ENCODE data around the gene GNG4. TPM values are rescaled to one million over a fixed set of nuclear protein-coding genes. Genes with fewer than 3 reads are reported as not detected.

The GNG4 gene
- total and polyA plus RNA-seq, 2 donors (not counting 3 experiments of a cell fraction or from before 2014, with no cell fraction given): 0.10 TPM; not detected in 1

DNA sequence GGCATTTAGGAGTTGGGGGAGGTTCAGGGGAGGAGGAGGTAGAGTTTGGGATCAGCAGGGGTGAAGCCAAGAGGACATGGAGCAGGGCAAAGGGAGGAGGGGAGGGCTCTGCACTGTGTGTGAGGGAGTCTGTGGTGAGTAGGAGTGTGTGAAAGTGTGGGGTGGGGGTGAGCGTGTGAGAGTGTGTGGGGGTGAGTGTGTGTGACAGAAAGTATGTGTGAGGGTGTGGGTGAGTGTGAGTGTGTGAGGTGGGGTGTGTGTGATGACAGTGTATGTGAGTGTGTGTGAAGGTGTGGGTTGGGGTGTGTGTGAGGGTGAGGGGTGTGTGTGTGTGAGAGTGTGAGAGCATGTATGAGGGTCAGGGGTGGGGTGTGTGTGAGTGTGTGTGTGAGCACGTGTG is 62.6 kb downstream of the GNG4 start:
- FAIRE-seq: no peak
- intact Hi-C loops (cut with micrococcal nuclease): no loop called here

DNA sequence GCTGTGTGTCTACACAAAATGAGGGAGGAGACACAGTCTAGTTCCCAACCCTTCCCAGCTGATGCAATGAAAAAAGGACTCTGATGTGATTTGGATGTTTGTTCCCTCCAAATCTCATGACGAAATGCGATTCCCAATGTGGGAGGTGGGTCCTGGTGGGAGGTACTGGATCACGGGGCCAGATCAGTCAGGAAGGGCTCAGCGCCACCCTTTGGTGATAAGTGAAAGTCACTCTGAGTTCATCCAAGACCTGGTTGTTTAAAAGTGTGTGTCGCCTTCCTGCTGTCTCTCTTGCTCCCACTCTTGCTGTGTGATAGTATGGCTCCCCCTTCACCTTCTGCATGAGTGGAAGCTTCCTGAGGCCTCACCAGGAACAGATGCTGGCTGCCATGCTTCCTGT is 63.2 kb downstream of the GNG4 start:
- H2AFZ ChIP-seq (ENCODE audit: low read depth, low read length): no peak overlapping the region
- dilution Hi-C loops (cut with MboI; ENCODE audit: extremely low pct_ligation_motif_present, low sequenced_read_pairs) (no loop called here), intact Hi-C loops (cut with micrococcal nuclease) (no loop called here)
- DNase-seq (ENCODE audit: low read depth, low spot score) (no peak), FAIRE-seq (no peak)
- H4K20me1 ChIP-seq (replicated peaks; ENCODE audit: control insufficient read depth, extremely low read depth, insufficient read depth, low read length): no peaks in the 10 kb centered on the region
- BruUV-seq (replicated peaks): no TSS peak
- no peak overlapping the region for H3K9ac ChIP-seq (replicated peaks; ENCODE audit: extremely low read depth, insufficient read depth, low read length)
- H3K4me2 ChIP-seq (ENCODE audit: insufficient read depth, low read length): no peak overlapping the region
- POLR2A ChIA-PET: no interaction called here
- H3K36me3 ChIP-seq (ENCODE audit: control insufficient read depth in 2 of 2, extremely low read depth in 1 of 2, insufficient read depth in 2 of 2, low read length in 2 of 2): no peaks in the 10 kb centered on the region
- TF ChIP-seq POLR2AphosphoS5 (IDR thresholded peaks at IDR 0.05; ENCODE audit: insufficient read depth, low read depth, low read length): no peak
- no peak for TF ChIP-seq EZH2 (IDR thresholded peaks at IDR 0.05; ENCODE audit: borderline replicate concordance, low read depth, low read length, severe bottlenecking)
- no peak for TF ChIP-seq FOS (IDR thresholded peaks at IDR 0.05; ENCODE audit: borderline replicate concordance, insufficient read depth, low read length)
- TF ChIP-seq, protein P1, sequence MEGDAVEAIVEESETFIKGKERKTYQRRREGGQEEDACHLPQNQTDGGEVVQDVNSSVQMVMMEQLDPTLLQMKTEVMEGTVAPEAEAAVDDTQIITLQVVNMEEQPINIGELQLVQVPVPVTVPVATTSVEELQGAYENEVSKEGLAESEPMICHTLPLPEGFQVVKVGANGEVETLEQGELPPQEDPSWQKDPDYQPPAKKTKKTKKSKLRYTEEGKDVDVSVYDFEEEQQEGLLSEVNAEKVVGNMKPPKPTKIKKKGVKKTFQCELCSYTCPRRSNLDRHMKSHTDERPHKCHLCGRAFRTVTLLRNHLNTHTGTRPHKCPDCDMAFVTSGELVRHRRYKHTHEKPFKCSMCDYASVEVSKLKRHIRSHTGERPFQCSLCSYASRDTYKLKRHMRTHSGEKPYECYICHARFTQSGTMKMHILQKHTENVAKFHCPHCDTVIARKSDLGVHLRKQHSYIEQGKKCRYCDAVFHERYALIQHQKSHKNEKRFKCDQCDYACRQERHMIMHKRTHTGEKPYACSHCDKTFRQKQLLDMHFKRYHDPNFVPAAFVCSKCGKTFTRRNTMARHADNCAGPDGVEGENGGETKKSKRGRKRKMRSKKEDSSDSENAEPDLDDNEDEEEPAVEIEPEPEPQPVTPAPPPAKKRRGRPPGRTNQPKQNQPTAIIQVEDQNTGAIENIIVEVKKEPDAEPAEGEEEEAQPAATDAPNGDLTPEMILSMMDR (IDR thresholded peaks at IDR 0.05; ENCODE audit: extremely low read depth in 1 of 2, insufficient read depth in 1 of 2, low read depth in 1 of 2, low read length in 2 of 2): no peak
- TF ChIP-seq, protein P2, sequence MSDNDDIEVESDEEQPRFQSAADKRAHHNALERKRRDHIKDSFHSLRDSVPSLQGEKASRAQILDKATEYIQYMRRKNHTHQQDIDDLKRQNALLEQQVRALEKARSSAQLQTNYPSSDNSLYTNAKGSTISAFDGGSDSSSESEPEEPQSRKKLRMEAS (IDR thresholded peaks at IDR 0.05; ENCODE audit: insufficient read depth, insufficient read length): no peak
- TF ChIP-seq JUN (IDR thresholded peaks at IDR 0.05; ENCODE audit: borderline replicate concordance, insufficient read depth, insufficient read length, low read depth): no peak
- TF ChIP-seq POLR2A (IDR thresholded peaks at IDR 0.05; ENCODE audit: low read depth, low read length): no peak
- TF ChIP-seq GATA2 (IDR thresholded peaks at IDR 0.05; ENCODE audit: insufficient read depth, insufficient read length, low read depth, low read length): no peak
- H3K4me3 ChIP-seq (replicated peaks in 1 of 3; ENCODE audit: insufficient read depth in 1 of 3, low read depth in 1 of 3, low read length in 3 of 3): no peak overlapping the region
- H3K4me1 ChIP-seq (ENCODE audit: control insufficient read depth, extremely low read depth, insufficient read depth, low read length): no peaks in the 10 kb centered on the region
- H3K27me3 ChIP-seq (ENCODE audit: control insufficient read depth in 2 of 2, insufficient read depth in 2 of 2, low read length in 2 of 2): peaks cover 0 to 2% of the 10 kb centered on the region in 2 experiments
- no peak overlapping the region for H3K27ac ChIP-seq (ENCODE audit: insufficient read depth, low read depth, low read length)
- H3K9me1 ChIP-seq (replicated peaks; ENCODE audit: control insufficient read depth, extremely low read depth, insufficient read depth, low read length): no peaks in the 10 kb centered on the region
- CTCF ChIA-PET: no interaction called here
- H3K79me2 ChIP-seq (ENCODE audit: control insufficient read depth, insufficient read depth, low read length): no peaks in the 10 kb centered on the region
- H3K9me3 ChIP-seq (replicated peaks; ENCODE audit: control insufficient read depth, insufficient read depth, low read length): no peaks in the 10 kb centered on the region

More for the DNA sequence above, 62.6 kb downstream of the GNG4 start:
- no peak overlapping the region for H2AFZ ChIP-seq (ENCODE audit: low read depth, low read length)
- H4K20me1 ChIP-seq (replicated peaks; ENCODE audit: control insufficient read depth, extremely low read depth, insufficient read depth, low read length): no peaks in the 10 kb centered on the region
- H3K36me3 ChIP-seq (ENCODE audit: control insufficient read depth in 2 of 2, extremely low read depth in 1 of 2, insufficient read depth in 2 of 2, low read length in 2 of 2): no peaks in the 10 kb centered on the region
- no peak overlapping the region for H3K4me2 ChIP-seq (ENCODE audit: insufficient read depth, low read length)
- no peaks in the 10 kb centered on the region for H3K9me1 ChIP-seq (replicated peaks; ENCODE audit: control insufficient read depth, extremely low read depth, insufficient read depth, low read length)
- H3K27ac ChIP-seq (ENCODE audit: insufficient read depth, low read depth, low read length): no peak overlapping the region
- POLR2A ChIA-PET: no interaction called here
- no peak overlapping the region for H3K4me3 ChIP-seq (replicated peaks in 1 of 3; ENCODE audit: insufficient read depth in 1 of 3, low read depth in 1 of 3, low read length in 3 of 3)
- CTCF ChIA-PET: no interaction called here
- dilution Hi-C loops (cut with MboI; ENCODE audit: extremely low pct_ligation_motif_present, low sequenced_read_pairs): no loop called here
- peaks cover 0 to 2% of the 10 kb centered on the region in 2 experiments for H3K27me3 ChIP-seq (ENCODE audit: control insufficient read depth in 2 of 2, insufficient read depth in 2 of 2, low read length in 2 of 2)
- DNase-seq (ENCODE audit: low read depth, low spot score): no peak
- TF ChIP-seq EZH2 (IDR thresholded peaks at IDR 0.05; ENCODE audit: borderline replicate concordance, low read depth, low read length, severe bottlenecking): no peak
- TF ChIP-seq JUN (IDR thresholded peaks at IDR 0.05; ENCODE audit: borderline replicate concordance, insufficient read depth, insufficient read length, low read depth): no peak
- H3K79me2 ChIP-seq (ENCODE audit: control insufficient read depth, insufficient read depth, low read length): no peaks in the 10 kb centered on the region
- no TSS peak for BruUV-seq (replicated peaks)
- no peak overlapping the region for H3K9ac ChIP-seq (replicated peaks; ENCODE audit: extremely low read depth, insufficient read depth, low read length)
- no peaks in the 10 kb centered on the region for H3K4me1 ChIP-seq (ENCODE audit: control insufficient read depth, extremely low read depth, insufficient read depth, low read length)
- no peaks in the 10 kb centered on the region for H3K9me3 ChIP-seq (replicated peaks; ENCODE audit: control insufficient read depth, insufficient read depth, low read length)

Measured in endothelial cell of umbilical vein (primary cell).